HG02852 (cell line): ENCODE data around the gene AIF1L.
"Not testable (repeated sequence)": the region's sequence is repeated elsewhere in the genome, so short reads cannot be mapped to it uniquely, and the experiment has no call there.

Source experiments
- ATAC-seq: cut with Tn5 transposase; IDR thresholded peaks from one replicate; pipeline ENCODE4 v1.9.1; 2021; ENCODE audit warnings: mild to moderate bottlenecking, moderate library complexity; ENCODE audit not compliant: unreplicated experiment

Gene AIF1L

DNA sequence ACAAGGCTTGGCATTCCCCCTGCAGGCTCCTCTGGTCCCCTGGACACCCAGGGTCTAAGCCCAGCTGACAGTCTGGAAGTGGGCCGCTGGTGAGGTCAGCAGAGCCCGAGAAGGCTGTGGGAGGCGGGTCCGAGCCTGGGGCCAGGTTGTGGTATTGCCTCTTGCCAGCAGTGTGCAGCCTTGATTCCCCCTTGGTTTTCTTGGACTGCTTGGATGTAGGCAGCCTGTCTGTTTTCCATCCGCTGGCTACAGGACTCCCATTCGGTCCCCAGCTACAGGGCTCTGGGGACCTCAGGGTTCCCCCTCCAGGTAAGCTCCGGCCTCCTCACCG, 1.6 kb downstream of the AIF1L start:
- no peak for ATAC-seq

DNA sequence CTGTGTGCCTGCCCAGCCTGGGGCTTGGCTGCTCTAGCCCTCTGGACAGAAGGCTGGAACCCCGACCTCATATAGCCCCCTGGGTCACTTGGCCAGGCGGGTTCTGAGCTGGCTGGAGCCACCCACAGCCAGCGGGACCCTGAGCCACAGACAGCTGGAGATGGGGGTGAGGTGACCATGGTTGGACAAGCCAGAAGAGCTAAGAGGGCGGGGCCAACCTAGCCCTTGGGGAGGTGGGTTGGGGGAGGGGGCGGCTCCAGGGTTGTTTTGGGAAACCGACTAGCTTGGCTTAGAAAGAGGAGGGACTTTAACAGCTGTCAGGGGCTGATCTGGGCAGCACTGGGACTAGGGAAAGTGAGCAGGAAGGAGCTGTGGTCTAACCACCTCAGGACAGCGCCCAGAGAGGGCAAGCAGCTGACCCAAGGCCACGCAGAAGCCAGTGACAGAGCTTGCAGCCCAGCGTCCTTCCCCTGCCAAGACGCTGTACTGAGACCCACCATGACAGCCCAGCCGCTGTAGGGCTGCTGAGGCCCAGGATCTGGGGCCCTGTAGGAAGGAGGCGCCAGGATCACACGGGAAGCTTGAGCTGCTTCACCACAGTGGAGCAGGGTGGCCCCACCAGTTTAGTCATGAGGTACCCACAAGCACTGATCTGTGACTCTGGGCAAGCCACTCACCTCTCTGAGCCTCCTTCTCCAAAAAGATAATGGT, 2.2 kb downstream of the AIF1L start:
- no peak for ATAC-seq

DNA sequence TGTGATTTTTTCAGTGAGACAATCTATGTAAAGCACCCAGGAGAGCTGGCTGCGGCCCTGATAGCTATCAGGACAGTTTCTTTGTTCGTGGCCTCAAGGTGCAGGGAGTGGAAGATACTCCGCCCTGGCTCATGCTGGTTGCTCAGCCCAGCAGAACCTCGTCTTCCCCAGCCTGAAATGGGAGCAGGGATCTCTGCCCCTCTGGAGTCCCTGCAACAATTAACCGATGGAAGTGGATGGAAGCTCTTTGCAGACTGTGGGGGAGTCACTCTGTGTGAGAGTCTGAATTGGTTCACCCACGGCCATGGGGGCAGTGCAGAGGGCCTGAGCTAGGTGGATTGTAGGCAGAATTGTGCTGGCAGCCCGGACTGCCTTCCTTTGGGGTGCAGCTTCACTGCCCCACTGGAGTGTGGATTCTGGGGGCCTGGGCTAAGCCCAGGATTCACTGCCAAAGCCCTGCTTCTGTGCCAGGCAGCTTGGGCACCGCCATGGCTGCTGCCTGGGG, 2.8 kb downstream of the AIF1L start:
- ATAC-seq = no peak

DNA sequence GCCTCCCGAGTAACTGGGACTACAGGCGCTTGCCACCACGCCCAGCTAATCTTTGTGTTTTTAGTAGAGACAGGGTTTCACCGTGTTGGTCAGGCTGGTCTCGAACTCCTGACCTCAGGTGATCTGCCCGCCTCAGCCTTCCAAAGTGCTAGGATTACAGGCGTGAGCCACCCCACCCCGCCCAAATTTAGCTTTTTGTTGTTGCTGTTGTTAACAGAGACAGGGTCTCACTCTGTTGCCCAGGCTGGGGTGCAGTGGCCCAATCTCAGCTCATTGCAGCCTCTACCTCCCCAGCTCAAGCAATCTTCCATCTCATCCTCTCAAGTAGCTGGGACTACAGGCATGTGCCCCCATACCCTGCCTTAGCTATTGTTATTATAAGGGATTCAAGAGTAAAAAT, 3.5 kb downstream of the AIF1L start:
- ATAC-seq = not testable (repeated sequence)

DNA sequence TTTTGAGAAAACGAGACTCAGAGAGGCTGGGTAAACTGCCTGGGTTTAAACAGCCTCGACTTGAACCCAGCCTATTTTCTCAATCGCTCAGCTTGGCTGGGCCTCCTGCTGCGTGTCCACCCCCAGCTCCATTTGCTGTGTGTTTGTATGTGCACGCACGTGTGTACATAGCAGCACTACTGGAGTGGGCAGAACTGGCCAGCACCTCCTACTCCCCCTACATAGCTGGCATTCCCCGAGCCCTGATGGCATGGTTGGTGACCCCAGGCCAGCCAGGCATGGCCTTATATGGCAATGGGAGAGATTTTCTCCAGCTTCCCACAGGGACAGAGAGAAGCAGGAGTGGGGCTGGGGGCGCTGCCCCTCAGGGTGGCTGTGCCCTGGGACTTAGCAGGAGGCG, 4.1 kb downstream of the AIF1L start:
- no peak for ATAC-seq

DNA sequence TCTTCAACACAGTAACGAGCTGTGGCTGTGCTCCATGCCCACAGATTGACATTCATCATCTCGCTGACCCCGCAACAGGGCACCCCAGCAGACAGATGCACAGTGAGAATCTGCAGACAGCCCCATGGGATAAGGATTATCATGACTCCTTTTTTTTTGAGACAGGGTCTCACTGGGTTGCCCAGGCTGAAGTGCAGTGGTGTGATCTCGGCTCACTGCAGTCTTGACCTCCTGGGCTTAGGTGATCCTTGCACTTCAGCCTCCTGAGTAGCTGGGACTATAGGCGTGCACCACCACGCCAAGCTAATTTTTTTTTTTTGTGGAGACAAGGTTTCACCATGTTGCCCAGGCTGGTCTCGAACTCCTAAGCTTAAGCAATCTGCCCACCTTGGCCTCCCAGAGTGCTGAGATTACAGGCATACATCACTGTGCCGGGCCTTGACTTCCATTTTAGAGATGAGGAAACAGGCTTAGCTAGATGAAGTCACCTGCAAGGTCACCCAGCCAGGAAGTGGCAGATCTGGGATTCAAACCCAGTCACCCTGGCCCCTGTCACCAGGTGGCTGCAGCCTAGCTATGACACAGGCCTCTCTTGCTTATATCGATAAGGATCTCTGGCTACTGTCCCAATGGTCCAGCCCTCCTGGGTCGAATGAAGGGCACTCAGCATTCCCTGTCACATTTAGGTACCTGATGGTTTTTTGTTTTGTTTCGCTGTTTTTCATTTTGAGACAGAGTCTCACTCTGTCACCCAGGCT, 5.1 kb downstream of the AIF1L start:
- no peak for ATAC-seq

DNA sequence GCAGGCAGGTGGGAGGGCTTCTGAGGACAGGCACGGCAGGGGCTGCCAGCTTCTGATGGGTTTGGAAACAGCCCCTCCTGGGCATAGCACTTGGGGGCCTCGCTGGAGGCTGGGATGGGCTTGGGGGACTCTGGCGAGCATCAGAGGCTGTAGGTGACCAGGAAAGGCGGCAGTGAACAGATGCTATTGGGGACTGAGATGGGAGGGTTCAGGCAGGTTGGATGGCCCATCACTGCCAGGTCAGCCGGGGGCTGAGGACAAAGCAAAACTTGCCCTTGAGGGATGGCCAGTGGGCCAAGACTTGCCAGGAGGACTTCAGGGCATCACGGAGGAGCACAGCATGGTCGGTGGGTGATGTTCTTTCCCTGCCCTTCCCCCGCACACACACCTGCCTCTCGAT, 6.7 kb downstream of the AIF1L start:
- ATAC-seq = no peak

DNA sequence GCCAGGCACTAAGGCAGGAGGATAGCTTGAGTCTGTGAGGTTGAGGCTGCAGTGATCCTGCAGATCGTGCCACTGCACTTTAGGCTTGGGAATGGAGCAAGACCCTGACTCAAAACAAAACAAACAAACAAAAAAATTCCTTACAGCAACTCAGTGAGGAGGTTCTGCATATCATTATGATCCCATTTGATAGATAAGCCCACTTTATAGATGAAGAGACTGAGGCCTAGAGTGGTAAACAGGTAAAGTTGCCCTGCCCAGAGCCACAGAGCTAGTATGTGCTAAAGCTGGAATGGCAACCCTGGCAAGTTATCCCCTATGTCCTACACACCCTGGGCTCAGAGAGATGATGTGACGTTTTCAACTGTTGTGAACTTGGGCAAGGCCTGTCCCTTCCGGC, 7.2 kb downstream of the AIF1L start:
- ATAC-seq = no peak

DNA sequence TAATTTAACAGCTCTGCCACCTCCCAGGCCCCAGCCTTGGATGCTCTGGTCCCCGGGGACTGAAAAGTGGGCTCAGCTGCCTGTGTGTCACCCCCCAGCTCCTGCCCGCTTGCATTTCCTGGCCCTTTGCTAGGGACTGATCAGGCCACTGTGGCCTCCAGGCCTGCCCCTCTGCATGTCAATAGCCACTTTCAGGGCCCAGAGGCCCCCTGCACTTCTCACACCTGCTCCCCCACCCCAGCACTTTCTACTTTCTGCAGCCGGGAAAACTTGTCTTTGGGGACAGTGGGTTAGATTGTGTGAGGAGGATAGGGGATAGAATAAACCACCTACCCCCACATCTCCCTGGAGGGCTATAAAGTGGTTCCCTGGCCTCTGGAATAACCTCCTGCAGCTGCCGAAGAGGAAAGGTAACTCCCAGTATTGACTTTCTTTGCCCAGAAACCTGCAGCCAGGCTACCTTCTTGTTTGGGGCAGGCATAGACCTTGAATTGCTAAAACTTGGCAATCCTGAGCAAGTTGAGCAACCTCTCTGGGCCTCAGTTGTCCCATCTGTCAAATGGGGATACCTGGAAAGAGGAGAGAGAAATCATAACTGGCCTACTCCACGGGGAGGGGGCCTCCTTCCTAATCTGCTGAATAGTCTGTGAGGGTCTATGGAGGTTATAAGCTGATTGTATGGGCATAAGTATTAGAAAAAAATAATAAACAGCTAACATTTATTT, 7.8 kb downstream of the AIF1L start:
- ATAC-seq = no peak

DNA sequence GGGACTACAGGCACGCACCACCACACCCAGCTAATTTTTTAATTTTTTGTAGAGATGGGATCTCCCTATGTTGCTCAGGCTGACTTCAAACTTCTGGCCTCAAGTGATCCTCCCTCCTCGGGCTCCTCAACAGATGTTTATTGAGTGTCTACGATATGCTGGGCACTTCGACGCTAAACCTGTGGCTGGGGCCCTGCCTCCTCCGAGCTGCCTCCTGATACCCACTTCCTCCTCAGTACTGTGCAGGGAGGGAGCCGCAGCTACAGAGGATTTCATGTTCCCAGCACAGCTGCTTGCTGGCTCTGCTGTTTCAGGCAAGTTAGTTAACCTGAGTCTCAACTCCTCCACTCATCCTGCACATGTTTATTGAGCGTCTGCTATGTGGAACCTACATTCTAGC, 9.6 kb downstream of the AIF1L start:
- no peak for ATAC-seq

DNA sequence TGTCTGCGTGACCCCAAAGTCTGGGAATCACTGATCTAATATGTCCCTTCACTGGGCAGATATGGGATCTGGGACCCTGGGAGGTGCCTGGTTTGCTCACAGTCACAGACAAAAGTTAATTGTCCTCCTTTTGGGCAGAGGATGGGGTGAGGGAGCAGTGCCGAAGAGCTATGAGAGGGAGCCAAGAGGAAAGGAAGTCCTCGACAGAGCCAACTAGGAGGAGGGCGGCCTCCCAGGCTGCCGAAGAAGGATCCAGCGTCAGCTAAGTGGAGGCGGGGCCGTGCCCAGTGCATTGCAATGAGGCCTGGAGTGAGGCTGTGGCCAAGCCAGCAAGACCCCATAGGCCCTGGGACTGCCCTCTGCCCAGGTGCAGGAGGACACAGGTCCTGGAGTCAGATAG, 11.4 kb downstream of the AIF1L start:
- no peak for ATAC-seq

DNA sequence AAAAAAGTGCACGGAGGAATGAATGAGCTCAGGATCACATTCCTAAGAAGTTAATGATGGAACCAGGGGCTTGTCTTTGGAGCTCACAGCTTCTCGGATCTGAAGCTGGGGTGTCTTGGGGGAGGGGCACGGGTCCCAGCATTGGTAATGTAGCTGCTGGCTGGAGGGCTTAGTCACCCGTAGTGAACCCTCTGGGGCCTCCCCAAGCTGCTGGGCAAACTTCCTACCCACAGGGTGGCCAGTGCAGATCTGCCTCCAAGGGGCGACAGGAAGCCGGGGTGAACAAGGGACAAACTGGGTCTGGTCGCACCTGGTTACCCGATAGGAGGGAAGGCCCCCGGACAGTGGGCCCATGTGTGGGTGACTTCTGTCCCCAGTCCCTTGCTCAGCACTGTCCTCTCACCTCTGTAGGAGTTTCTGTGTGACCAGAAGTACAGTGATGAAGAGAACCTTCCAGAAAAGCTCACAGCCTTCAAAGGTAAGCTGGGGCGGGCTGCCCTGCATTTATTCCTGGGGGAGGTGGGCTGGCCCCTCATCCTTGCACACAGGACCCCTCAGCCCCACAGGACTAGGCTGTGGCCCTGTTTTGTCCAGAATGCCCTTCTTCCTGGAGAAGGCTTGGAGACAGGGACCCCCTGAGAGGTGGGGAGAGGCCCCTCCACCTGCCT, 15.0 kb downstream of the AIF1L start:
- no peak for ATAC-seq

DNA sequence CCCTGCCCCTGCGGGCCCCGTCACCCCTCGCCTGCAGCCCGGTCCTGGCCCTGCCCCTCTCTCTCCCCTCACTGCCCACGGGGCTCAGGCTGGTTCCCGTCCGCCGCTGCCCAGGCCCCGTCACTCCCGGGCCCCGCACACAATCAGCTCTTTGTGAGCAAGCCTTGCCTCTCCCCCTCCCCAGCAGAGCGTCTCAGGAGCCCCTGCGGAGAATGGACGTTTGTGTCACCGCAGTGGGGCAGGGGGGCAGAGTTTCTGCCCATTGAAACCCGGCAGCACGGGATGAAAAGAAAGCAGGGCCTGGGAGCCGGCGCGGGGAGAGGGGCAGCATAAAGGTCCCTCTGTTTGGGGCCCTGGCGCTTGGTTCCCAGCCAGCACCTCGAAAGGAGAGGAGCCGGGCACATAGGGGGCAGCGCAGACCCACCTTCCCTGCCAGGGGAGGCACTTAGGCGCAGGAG, 15.6 kb downstream of the AIF1L start:
- ATAC-seq = no peak

DNA sequence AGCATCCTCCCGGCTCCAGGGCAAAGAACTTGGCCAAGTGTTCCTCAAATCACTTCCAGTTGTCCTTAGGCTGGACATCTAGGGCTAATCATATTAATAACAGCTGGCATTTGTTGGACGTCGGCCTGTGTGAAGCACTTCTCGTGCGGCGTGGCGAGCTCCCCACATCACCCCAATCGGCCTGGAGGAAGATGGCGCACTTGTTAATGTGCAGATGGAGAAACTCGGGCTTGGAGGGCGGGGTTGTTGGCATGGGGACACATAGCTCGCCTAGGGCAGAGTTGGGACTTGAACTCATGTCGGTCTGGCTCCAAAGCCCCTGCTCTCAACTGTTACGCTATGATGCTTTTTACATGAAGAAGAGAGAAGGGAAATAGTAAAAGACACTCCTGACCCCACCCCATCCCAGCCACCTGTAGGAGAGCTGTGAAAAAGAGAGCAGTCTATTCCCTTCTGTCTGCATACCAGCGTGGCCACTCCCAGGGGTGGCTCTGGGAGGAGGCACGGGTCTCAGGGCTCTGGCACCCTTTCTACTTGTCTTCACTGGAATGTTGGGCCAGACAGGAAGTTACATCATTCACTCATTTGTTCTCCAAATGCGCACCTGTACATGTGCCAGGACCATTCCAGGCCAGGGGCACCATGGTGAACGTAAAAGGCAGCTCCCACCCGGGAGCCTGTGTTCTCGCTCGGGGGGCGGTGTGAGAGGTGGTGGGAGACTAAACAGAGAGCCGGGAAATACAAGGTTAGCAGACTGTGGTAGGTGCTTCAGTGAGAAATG, 16.2 kb downstream of the AIF1L start:
- no peak for ATAC-seq

DNA sequence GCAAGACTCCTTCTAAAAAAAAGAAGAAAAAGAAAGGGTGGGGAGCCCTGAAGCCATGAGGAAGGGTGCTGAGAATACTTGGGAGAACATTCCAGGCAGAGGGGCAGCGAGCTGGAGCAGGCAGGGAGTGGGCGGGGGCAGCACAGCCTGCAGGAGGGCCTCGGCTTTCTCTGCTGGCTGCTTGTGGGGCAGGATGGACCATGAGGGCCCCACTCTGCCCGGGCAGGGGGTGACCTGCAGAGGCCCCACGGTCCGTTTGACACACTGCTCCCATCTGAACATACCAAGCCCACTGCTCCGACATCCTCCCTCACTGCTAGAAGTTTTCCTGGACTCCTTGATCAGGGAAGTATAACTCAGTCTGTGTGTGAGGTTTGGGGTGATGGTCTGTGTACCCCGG, 17.3 kb downstream of the AIF1L start:
- ATAC-seq = no peak

DNA sequence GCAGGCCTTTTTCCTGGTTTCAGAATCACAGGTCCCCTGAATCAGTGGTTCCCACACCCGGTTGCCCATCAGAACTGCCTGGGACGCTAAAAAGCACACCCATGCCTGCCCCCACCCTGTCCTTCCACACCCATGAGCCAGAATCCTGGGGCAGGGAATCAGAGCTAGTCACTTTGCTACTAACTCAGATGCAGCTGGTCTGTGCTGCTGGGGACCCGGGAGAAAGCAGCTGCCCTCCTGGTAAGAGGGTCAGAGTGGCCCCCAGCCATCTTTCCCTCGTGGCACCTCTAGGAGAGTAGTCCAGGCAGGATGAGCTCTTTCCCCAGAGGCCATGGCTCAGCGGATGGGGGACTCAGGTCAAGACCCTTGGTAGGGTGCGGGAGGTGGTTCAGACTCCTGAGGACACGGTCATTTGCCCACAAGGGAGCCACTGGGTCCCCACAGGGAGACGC, 17.8 kb downstream of the AIF1L start:
- no peak for ATAC-seq

DNA sequence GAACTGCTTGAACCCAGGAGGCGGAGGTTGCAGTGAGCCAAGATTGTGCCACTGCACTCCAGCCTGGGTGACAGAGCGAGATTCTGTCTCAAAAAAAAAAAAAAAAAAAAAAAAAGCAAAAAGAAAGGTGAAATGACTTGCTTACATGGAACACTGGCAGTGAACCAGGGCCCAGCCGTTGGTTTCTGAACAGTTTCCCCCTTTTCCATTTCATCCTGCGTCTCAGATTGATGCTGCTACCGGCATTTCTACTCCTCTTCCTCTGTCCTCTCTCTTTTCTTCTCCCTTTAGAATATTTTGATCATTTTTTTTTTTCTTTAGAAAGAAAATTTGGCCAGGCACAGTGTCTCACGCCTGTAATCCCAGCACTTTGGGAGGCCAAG, 19.0 kb downstream of the AIF1L start:
- not testable (repeated sequence) for ATAC-seq

DNA sequence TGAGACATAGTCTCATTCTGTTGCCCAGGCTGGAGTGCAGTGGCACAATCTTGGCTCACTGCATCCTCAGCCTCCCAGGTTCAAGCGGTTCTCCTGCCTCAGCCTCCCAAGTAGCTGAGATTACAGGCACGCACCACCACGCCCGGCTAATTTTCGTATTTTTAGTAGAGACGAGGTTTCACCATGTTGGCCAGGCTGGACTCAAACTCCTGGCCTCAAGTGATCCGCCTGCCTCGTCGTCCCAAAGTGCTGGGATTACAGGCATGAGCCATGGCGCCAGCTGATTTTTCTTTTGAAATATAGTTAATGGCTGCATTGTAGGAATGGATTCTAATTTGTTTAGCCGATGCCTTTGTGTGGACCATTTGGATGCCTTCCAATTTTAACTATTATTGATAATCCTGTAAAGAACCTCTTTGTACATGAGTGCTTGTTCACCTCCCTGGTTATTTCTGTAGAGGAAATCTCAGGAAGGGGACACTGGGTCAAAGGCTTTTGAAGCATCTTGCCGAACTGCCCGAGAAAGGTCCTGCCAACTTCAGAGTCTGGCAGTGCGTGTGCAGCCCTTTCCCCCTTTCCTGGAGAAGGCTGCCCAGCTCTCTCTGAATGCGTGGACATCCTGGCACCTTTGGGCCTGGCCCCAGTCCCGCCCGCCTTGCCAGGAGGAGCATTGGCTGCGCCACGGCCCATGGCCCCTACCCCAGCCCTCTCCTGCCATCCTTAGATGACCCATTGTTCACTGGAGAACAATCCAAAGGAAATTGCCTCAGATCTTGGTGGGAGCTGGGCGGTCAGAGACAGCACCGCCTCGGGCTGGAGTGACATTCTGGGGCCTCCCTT, 20.2 kb downstream of the AIF1L start:
- no peak for ATAC-seq

DNA sequence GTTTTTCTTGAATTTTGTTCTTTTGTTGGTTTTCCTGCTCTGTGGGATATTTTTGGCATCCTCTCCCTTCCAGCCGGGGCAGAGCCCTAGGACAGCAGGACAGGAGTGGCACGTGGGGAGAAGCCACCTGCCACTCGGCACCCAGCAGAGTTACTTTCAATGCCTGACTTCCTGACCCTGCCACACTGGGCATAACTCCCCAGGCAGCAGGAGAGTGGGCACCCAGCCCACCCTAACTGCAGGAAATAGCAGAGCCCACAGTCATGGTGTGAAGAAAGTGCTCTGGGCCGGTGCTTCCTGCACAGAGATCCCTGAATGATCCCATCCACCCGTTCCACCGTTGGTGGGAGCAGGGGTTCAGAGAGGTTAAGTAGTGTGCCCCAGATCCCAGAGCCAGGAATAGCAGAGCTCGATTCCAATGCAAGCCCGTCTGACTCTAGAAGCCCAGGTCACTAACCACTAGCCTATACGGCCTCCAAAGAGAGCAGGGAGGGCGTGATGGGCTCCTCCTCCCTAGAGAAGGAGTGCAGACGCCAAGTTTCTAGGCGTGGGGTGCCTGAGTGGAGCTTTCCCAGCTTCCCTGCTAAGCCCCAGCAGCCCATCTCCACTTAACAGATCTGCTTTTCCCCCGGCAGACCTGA, 20.9 kb downstream of the AIF1L start:
- no peak for ATAC-seq
